Kasumi-1 (cell line): ENCODE data around the gene PRPF40A.
A peak's percentile ranks its signal among the peaks of the same experiment; 100 is the strongest.

Experiments
- DNase-seq, 2 experiments: peaks; one replicate each; lab custom pipeline; 2025; lab: John Stamatoyannopoulos, UW

PRPF40A gene

GRCh38 chr2:152620208-152620607 is 97.1 kb downstream of the PRPF40A start:
- DNase-seq: no peak

- no peak for DNase-seq
Observed at GRCh38 chr2:152618193-152618564, 99.1 kb downstream of the PRPF40A start.

- DNase-seq: no peak
Observed at GRCh38 chr2:152617456-152618192, 99.6 kb downstream of the PRPF40A start.

GRCh38 chr2:152615177-152615576 is 102.1 kb downstream of the PRPF40A start:
- no peak for DNase-seq

GRCh38 chr2:152613235-152613634 is 104.0 kb downstream of the PRPF40A start:
- DNase-seq: peak; percentile 44 to 66

GRCh38 chr2:152611458-152612231 is 105.6 kb downstream of the PRPF40A start:
- DNase-seq: peak; percentile 99 to 100

GRCh38 chr2:152609699-152610098 is 107.6 kb downstream of the PRPF40A start:
- DNase-seq: no peak

- DNase-seq: no peak
Observed at GRCh38 chr2:152609154-152609553, 108.1 kb downstream of the PRPF40A start.

GRCh38 chr2:152607793-152608300 is 109.4 kb downstream of the PRPF40A start:
- no peak for DNase-seq

- no peak for DNase-seq
Observed at GRCh38 chr2:152606941-152607340, 110.3 kb downstream of the PRPF40A start.

- no peak for DNase-seq
Observed at GRCh38 chr2:152606081-152606480, 111.2 kb downstream of the PRPF40A start.

GRCh38 chr2:152603166-152603565 is 114.1 kb downstream of the PRPF40A start:
- no peak for DNase-seq

GRCh38 chr2:152602750-152603149 is 114.5 kb downstream of the PRPF40A start:
- peak; percentile 39 to 71 for DNase-seq
